ENCODE data around the gene TANK.
"Not testable (repeated sequence)": the region's sequence is repeated elsewhere in the genome, so short reads cannot be mapped to it uniquely, and the experiment has no call there.

The TANK gene, protein sequence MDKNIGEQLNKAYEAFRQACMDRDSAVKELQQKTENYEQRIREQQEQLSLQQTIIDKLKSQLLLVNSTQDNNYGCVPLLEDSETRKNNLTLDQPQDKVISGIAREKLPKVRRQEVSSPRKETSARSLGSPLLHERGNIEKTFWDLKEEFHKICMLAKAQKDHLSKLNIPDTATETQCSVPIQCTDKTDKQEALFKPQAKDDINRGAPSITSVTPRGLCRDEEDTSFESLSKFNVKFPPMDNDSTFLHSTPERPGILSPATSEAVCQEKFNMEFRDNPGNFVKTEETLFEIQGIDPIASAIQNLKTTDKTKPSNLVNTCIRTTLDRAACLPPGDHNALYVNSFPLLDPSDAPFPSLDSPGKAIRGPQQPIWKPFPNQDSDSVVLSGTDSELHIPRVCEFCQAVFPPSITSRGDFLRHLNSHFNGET

DNA sequence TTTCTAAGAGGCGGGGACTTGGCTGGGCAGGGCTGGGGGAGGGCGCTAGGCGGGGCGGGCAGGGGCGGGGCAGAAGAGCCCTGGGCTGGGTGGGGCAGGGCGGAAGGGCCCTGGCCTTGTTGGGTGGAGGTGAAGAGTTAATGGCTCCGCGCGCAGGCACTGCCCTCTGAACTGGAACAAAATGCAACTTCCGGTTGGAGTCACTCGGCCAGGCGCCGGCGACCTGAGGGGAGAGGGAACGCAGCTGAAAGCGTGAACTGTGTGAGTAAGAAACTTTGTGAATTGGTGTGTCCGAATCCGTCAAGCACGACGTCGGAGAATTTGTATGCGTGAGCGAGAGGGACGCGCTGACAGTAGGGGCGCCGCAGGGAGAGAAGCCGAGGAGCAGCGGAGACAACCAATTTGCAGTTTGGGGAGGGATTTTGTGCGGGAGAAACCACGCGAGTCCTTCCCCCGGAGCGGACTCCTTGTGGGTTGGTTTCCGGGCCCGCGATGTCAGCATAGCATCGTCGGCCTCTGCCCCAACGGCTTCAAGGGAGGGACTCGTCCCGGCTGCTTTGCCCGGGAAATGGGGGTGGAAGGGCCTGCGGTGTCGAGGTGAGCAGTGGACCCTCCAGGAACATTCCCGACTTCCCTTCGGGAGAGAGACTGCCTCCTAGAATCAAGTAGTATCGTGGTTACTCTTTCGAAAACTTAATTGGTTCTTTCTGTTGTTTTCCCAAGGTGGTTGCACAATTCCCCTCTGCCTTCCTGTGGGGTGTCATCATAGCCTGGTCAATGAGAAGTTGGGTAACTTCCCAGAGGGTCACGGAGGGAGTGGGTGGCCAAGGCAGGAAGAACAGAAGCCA lies at the start of gene TANK:
Gene TANK (plus strand): TSS at position 203 of the 848 bp plus-strand sequence. CDS start 19,235 bp downstream, outside the sequence.
- DNase-seq, result peak; percentile 81 to 91 (median 88)

DNA sequence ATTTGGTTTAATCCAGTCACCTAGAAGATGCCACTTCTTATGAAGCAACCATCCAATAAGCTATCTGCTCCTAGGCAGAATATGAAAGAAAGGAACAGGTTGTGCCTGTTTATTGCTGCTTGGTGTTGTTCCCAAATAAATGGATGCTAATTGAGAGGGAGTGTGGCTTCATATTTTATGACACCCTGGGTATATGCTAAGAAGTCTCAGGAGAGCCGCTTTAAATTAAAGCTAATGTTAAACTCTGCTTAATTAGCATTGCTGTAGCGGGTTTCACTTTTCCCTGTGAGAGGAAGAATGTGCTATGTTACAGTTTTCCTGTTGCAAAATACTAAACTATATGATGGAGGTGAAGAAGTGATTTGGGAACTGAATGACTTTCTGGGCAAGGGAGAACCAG lies 48.7 kb upstream of the TANK start:
- no peak for DNase-seq

GRCh38 chr2:161112908-161113307 lies 47.3 kb upstream of the TANK start:
- no peak for DNase-seq

DNA sequence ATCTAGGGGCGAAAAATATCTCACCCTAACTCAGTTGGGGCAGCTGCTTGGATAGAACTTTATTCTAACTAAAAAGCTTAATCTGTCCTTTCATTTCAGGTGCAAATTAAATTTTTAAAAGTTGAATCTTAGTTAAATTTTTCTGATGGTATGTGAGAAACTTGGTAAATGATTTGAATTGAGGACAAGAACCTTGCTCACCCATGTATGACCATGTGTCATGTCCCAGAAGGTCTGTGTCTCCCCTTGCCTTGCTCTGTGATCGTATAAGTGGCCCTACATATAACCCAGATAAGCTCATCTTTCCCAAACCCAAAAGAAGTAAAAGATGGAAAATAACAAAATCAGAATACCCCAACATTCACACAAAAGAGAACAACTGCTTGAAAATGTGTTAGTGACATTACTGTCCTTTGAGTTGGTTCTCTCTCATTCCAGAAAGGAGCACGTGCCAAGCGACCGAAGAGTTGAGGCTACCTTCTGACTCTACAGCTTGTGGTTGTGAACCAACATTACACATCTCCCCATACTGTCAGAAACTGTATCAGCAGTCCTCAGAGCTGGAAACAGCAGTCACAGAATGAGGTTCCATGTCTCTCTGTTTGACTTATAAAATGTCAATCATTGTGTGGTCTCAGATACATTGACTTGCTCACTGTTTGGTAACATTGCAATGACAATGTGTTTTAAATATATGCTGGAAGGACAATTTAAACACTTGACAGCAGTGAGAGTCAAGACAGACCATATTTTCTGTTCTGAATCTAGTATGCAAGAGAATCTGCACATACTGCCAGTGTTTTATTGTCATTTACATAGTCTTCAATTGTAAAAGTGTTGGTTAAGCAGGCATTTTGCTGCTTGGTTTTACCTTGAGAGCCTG lies 46.3 kb upstream of the TANK start:
- DNase-seq, result no peak

- DNase-seq, result no peak
Observed at GRCh38 chr2:161115205-161115604, 45.0 kb upstream of the TANK start.

DNA sequence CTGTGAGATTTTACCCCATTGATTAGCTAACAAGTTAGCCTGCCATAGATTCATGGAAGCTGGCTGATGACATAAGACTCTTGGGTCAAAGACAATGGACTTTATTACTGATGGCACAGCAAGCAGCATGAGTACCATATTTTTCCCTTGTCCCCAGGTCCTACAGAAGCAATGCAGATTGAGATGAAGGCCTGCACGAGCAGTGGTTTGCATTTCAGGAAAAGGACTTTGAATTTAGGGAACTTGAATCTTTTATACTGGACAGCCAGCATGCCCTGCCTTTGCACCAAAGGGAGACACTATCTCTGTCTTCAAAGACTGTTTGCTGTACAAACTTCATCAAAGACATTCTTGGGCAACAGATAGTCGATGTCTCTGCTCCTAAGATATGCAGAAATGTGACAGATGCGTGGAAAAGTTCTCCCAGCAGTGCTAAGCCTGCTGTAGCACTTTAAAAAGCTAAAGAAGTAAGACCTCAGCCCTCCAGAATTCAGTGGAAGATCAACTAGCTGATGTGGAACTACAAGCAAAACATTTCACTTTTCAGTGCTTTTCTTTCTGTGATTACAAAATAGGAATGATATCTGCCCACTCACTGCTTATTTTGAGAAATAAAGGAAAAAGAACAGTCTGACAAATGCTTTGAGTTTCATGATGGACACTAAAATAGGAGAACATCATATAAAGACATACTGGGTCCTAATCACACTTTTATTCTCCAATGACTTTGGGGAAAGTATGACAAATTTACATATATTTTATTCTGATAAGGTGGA lies 44.4 kb upstream of the TANK start:
- DNase-seq, result no peak

- DNase-seq, result no peak
Observed at GRCh38 chr2:161116509-161116908, 43.7 kb upstream of the TANK start.

DNA sequence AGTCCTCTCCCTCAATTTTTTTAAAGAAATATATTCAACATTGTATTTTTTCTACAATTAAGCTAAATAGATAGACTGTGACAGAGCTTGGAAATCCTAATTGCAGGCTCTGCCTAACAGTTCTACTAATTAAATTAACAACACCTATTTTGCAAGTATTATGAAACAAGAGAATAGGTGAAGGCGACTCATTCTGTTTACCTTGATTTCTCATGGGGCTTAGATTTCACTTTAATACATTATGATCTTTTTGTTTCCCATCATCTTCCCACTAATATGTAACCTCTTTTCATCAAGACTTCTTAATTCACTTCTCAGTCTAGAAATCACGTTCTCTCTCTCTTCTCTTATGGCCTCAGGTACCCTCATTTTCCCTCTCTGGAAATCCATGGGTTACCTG lies 42.7 kb upstream of the TANK start:
- DNase-seq, result no peak

GRCh38 chr2:161118722-161119121 lies 41.5 kb upstream of the TANK start:
- DNase-seq, result no peak

DNA sequence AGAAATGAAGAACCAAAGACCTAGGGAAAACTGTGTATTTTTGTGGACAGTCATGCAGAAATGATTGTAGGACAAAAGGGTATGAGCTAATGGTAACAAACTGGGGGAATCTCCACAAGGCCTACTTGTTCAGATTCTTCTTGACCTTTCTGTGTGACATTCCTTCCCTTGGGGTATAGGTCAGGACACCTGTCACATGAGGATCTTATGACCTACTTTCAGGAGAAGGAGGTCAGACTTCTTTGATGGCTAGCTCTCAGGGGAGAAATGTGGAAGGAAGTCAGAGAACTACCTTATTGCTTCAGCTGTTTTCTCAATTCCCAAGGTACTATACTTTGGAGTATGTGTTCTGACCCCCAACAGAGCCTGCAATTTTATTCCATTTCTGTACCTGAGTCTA lies 40.7 kb upstream of the TANK start:
- DNase-seq, result no peak

- no peak for DNase-seq
Observed at GRCh38 chr2:161120775-161121174, 39.5 kb upstream of the TANK start.

DNA sequence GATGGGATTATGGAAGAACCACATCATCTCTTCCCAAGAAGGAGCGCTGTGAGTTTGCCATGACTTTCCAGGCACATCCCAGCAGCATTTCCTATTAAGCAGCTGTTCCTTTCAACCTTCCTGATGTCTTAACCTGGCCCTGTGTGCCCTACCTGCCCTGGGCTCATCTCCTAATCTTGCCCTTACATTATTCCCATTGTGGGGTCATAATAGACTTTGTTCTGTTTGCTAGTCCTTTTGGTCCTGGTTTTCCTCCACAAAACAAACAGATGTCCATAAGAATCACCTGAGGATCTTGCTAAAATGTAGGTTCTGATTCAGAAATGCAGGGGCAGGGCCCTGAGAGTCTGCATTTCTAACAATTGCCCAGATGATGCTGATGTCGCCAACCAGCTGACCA lies 38.6 kb upstream of the TANK start:
- DNase-seq, result no peak

DNA sequence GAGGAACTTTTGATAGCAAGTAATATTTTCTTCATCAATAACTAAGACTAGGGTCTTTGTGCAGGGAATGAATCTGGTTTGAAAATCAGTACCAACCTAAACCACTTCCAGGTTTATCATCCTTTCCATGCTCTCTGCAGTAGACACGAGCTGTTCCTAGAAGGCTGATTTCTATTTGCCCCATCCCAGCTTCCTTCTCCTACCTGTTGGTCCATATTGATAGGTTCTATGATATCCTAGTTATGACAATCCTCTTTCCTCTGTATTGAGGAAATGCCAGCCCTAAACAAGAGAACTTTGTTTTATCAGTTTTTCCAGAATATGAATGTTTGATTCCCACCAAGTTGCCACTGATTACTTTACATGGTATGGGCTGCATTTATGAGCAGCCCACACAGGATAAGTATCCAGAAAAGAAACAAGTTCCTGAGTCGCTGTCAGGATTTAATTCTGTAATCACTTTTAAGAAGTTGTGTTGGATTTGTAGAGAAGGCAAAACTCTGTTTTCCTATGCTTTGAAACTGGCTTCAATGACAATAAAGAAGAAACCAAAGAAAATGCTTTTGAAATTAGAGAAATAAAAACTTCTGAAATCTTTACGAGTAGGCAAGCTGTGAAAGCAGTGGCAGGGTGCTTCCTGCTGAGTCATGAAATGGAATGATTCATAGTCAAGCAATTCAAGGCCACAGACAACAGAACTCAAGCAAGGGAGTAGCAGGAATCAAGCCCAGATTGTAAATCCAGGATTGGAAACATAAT lies 37.3 kb upstream of the TANK start:
- DNase-seq, result no peak

- DNase-seq, result no peak
Observed at GRCh38 chr2:161123531-161124030, 36.6 kb upstream of the TANK start.

- DNase-seq, result no peak
Observed at GRCh38 chr2:161124201-161124600, 36.0 kb upstream of the TANK start.

- DNase-seq, result no peak
Observed at GRCh38 chr2:161128885-161129284, 31.3 kb upstream of the TANK start.

- DNase-seq, result no peak
Observed at GRCh38 chr2:161130354-161130753, 29.9 kb upstream of the TANK start.

GRCh38 chr2:161131074-161131680 lies 29.1 kb upstream of the TANK start:
- DNase-seq, result no peak

DNA sequence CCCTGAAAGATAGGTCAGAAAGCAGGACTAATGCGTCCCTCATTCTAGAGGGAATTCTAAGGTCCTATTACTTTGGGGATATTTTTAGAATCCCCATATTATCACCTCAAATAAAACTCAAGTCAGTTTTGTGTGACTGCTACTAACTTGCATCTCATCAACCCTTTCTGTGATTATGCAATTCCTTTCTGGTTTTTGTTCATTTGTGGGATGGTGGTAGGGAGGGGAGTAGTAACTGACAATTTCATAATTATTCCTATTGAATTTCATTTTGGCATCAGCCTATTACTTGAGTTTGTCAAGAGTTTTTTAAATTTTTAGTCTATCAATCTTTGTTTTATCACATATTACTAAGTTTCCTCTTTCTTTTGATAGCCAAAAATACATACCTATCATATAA lies 28.4 kb upstream of the TANK start:
- DNase-seq, result no peak

DNA sequence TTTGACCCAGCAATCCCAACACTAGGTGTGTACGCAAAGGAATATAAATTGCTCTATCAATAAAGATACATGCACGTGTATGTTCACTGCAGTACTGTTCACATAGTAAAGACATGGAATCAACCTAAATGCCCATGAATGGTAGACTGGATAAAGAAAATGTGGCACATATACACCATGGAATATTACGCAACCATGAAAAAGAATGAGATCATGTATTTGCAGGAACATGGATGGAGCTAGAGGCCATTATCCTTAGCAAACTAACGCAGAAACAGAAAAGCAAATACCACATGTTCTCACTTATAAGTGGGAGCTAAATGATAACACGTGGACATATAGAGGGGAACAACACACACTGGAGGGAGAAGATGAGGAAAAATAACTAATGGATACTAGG lies 27.8 kb upstream of the TANK start:
- DNase-seq, result not testable (repeated sequence)

GRCh38 chr2:161133366-161133765 lies 26.9 kb upstream of the TANK start:
- DNase-seq, result no peak
